Adipocyte (in vitro differentiated cells): Measurements from ENCODE around the gene CBARP.
A peak's percentile ranks its signal among the peaks of the same experiment; 100 is the strongest.

Experiments
- DNase-seq: peaks from one replicate; pipeline ENCODE4 v3.0.0-alpha.2; 2015; ENCODE audit warnings: low read depth
- H3K27me3 ChIP-seq: replicated peaks from 2 replicates; pipeline ENCODE4 v1.7.0; 2013; ENCODE audit warnings: mild to moderate bottlenecking, low read length, moderate library complexity; ENCODE audit not compliant: control insufficient read depth, insufficient read depth
- H3K36me3 ChIP-seq: 2 replicates; pipeline ENCODE4 v1.7.0; 2013; ENCODE audit warnings: low read length, mild to moderate bottlenecking, moderate library complexity; ENCODE audit not compliant: control insufficient read depth, insufficient read depth, severe bottlenecking
- H3K4me1 ChIP-seq: 2 replicates; pipeline ENCODE4 v1.7.0; 2013; ENCODE audit warnings: mild to moderate bottlenecking, low read length, moderate library complexity; ENCODE audit not compliant: control insufficient read depth, insufficient read depth
- H3K4me3 ChIP-seq: 2 replicates; pipeline ENCODE4 v1.7.0; 2013; ENCODE audit warnings: mild to moderate bottlenecking, low read length, moderate library complexity
- H3K9ac ChIP-seq: 2 replicates; pipeline ENCODE4 v1.7.0; 2013; ENCODE audit warnings: mild to moderate bottlenecking, low read length, moderate library complexity
- H3K9me3 ChIP-seq: 2 replicates; pipeline ENCODE4 v1.7.0; 2013; ENCODE audit warnings: mild to moderate bottlenecking, low read length, moderate library complexity; ENCODE audit not compliant: control insufficient read depth

The CBARP gene

GRCh38 chr19:1268226-1269064 lies 30.6 kb upstream of the CBARP start:
- Histone ChIP-seq H3K4me1 (peaks cover 62% of the 10 kb centered on the region), H3K4me3 (peak overlapping the region; percentile 72), H3K9me3 (no peaks in the 10 kb centered on the region), H3K27me3 (no peaks in the 10 kb centered on the region), H3K9ac (peak overlapping the region; percentile 90), H3K36me3 (peaks cover 28% of the 10 kb centered on the region)
- DNase-seq = no peak

GRCh38 chr19:1267477-1268225 lies 29.8 kb upstream of the CBARP start:
- Histone ChIP-seq H3K4me1 (peaks cover 56% of the 10 kb centered on the region), H3K4me3 (peak overlapping the region; percentile 72)
- no peak for DNase-seq

GRCh38 chr19:1266916-1267476 lies 29.2 kb upstream of the CBARP start:
- H3K4me1 ChIP-seq = peaks cover 57% of the 10 kb centered on the region
- peak overlapping the region; percentile 72 for H3K4me3 ChIP-seq
- H3K36me3 ChIP-seq = peaks cover 14% of the 10 kb centered on the region
- no peaks in the 10 kb centered on the region for H3K27me3 ChIP-seq
- DNase-seq = peak; percentile 84
- no peaks in the 10 kb centered on the region for H3K9me3 ChIP-seq
- peak overlapping the region; percentile 90 for H3K9ac ChIP-seq

More at GRCh38 chr19:1267477-1268225, 29.8 kb upstream of the CBARP start:
- Histone ChIP-seq H3K9me3 (no peaks in the 10 kb centered on the region), H3K9ac (peak overlapping the region; percentile 90), H3K36me3 (peaks cover 20% of the 10 kb centered on the region), H3K27me3 (no peaks in the 10 kb centered on the region)

- H3K9me3 ChIP-seq = no peaks in the 10 kb centered on the region
- no peaks in the 10 kb centered on the region for H3K27me3 ChIP-seq
- peak; percentile 93 for DNase-seq
- H3K36me3 ChIP-seq = peaks cover 7% of the 10 kb centered on the region
- peak overlapping the region; percentile 90 for H3K9ac ChIP-seq
- peak overlapping the region; percentile 76 for H3K4me3 ChIP-seq
- peaks cover 57% of the 10 kb centered on the region for H3K4me1 ChIP-seq
Measured at GRCh38 chr19:1266129-1266915, 28.5 kb upstream of the CBARP start.

GRCh38 chr19:1265615-1266128 lies 27.9 kb upstream of the CBARP start:
- peak overlapping the region; percentile 90 for H3K9ac ChIP-seq
- H3K4me3 ChIP-seq = peak overlapping the region; percentile 76
- peak; percentile 88 for DNase-seq
- H3K9me3 ChIP-seq = no peaks in the 10 kb centered on the region
- H3K36me3 ChIP-seq = peaks cover under 1% of the 10 kb centered on the region
- no peaks in the 10 kb centered on the region for H3K27me3 ChIP-seq
- H3K4me1 ChIP-seq = peaks cover 53% of the 10 kb centered on the region

GRCh38 chr19:1264801-1265614 lies 27.2 kb upstream of the CBARP start:
- Histone ChIP-seq H3K9ac (peak overlapping the region; percentile 40), H3K36me3 (no peaks in the 10 kb centered on the region), H3K4me3 (no peak overlapping the region), H3K4me1 (peaks cover 52% of the 10 kb centered on the region), H3K9me3 (no peaks in the 10 kb centered on the region), H3K27me3 (no peaks in the 10 kb centered on the region)
- DNase-seq = peak; percentile 90

GRCh38 chr19:1263188-1263587 lies 25.4 kb upstream of the CBARP start:
- H3K36me3 ChIP-seq = peaks cover 4% of the 10 kb centered on the region
- no peak overlapping the region for H3K4me3 ChIP-seq
- no peak overlapping the region for H3K9ac ChIP-seq
- no peak for DNase-seq
- peaks cover 55% of the 10 kb centered on the region for H3K4me1 ChIP-seq
- no peaks in the 10 kb centered on the region for H3K27me3 ChIP-seq
- no peaks in the 10 kb centered on the region for H3K9me3 ChIP-seq

- H3K4me3 ChIP-seq = no peak overlapping the region
- H3K9ac ChIP-seq = peak overlapping the region; percentile 90
- peaks cover 55% of the 10 kb centered on the region for H3K4me1 ChIP-seq
- peaks cover 9% of the 10 kb centered on the region for H3K36me3 ChIP-seq
- no peaks in the 10 kb centered on the region for H3K9me3 ChIP-seq
- no peaks in the 10 kb centered on the region for H3K27me3 ChIP-seq
- peak; percentile 61 for DNase-seq
Measured at GRCh38 chr19:1262623-1263123, 24.9 kb upstream of the CBARP start.

GRCh38 chr19:1261798-1262622 lies 24.2 kb upstream of the CBARP start:
- Histone ChIP-seq H3K27me3 (no peaks in the 10 kb centered on the region), H3K36me3 (peaks cover 16% of the 10 kb centered on the region), H3K9ac (peak overlapping the region; percentile 90), H3K4me3 (peak overlapping the region; percentile 83), H3K4me1 (peaks cover 55% of the 10 kb centered on the region), H3K9me3 (no peaks in the 10 kb centered on the region)
- peak; percentile 64 for DNase-seq
